Natural killer cell (primary cell): ENCODE results near the gene SLC22A23. TPM values are rescaled to one million over a fixed set of nuclear protein-coding genes. Genes with fewer than 3 reads are reported as not detected.

ENCODE experiments used
- ATAC-seq, 3 donors: fragments of 150-1000 bp in 2 of 3; fragments of 200-7000 bp in 1 of 3; cut with Tn5 transposase; 1 replicate in 1 of 3; 2 replicates in 2 of 3; pipeline ENCODE4 v1.10.0; 2021; ENCODE audit warnings: mild to moderate bottlenecking in 2 of 3, moderate library complexity in 2 of 3
- DNase-seq, 2 donors: peaks; one replicate each; pipeline versions ENCODE4 v3.0.0 to v3.0.0-alpha.2; 2013 to 2021; ENCODE audit warnings: mixed read lengths in 1 of 2
- H3K27ac ChIP-seq: one replicate; pipeline ENCODE4 v1.5.1; 2013; ENCODE audit warnings: mild to moderate bottlenecking, low read length
- H3K27me3 ChIP-seq: one replicate; pipeline ENCODE4 v1.6.1; 2013; ENCODE audit warnings: low read length; ENCODE audit not compliant: control insufficient read depth, insufficient read depth
- H3K36me3 ChIP-seq: one replicate; pipeline ENCODE4 v1.6.1; 2013; ENCODE audit warnings: low read length; ENCODE audit not compliant: control insufficient read depth, insufficient read depth
- H3K4me1 ChIP-seq: one replicate; pipeline ENCODE4 v1.6.1; 2013; ENCODE audit warnings: low read length; ENCODE audit not compliant: control insufficient read depth, insufficient read depth
- H3K4me3 ChIP-seq: one replicate; pipeline ENCODE4 v1.5.1; 2013; ENCODE audit warnings: low read length
- H3K9me3 ChIP-seq: one replicate; pipeline ENCODE4 v1.6.1; 2013; ENCODE audit warnings: low read length; ENCODE audit not compliant: control insufficient read depth, insufficient read depth
- H3K27ac Mint-ChIP-seq, 2 donors: one replicate each; pipeline ENCODE4 v1.8.0; 2022; ENCODE audit warnings: mild to moderate bottlenecking in 2 of 2, mixed read lengths in 2 of 2, moderate library complexity in 1 of 2
- H3K27me3 Mint-ChIP-seq, 2 donors: one replicate each; pipeline ENCODE4 v1.8.0; 2022; ENCODE audit warnings: low read depth in 2 of 2, mixed read lengths in 2 of 2
- H3K36me3 Mint-ChIP-seq: one replicate; pipeline ENCODE4 v1.8.0; 2022; ENCODE audit warnings: mixed read lengths
- H3K4me1 Mint-ChIP-seq, 2 donors: one replicate each; pipeline ENCODE4 v1.8.0; 2022; ENCODE audit warnings: mixed read lengths in 2 of 2
- H3K4me3 Mint-ChIP-seq: one replicate; pipeline ENCODE4 v1.8.0; 2022; ENCODE audit warnings: mild to moderate bottlenecking, moderate library complexity, mixed read lengths
- H3K9me3 Mint-ChIP-seq, 2 donors: one replicate each; pipeline ENCODE4 v1.8.0; 2022; ENCODE audit warnings: mixed read lengths in 2 of 2
- WGBS: methylation state at CpG from one replicate; pipeline ENCODE4 v1.1.7; 2013; ENCODE audit warnings: missing lambda C conversion rate; ENCODE audit not compliant: insufficient coverage; 5-methylcytosine and 5-hydroxymethylcytosine counted together
- intact Hi-C: fragments of 100-400 bp; cut with micrococcal nuclease; formaldehyde crosslinking; loops from one replicate; pipeline ENCODE4 v1.14.2; 2022
- total RNA-seq, 4 donors: library from RNA; stranded (reverse); fragments of 120-200 nt in 1 of 4; gene quantifications; one replicate each; pipeline versions ENCODE4 v1.2.3 to v1.2.4, GENCODE V29; 2013 to 2022
- TF ChIP-seq, protein P1 (sequence below): fragments of 200-600 bp; IDR thresholded peaks from one replicate; pipeline ENCODE4 v1.8.0; 2022; ENCODE audit warnings: antibody characterized with exemption

The SLC22A23 gene
- total RNA-seq, 3 donors from 2014 or later (not counting 1 experiment from before 2014, with no cell fraction given), result 0.24 to 0.79 (median 0.38) TPM

DNA sequence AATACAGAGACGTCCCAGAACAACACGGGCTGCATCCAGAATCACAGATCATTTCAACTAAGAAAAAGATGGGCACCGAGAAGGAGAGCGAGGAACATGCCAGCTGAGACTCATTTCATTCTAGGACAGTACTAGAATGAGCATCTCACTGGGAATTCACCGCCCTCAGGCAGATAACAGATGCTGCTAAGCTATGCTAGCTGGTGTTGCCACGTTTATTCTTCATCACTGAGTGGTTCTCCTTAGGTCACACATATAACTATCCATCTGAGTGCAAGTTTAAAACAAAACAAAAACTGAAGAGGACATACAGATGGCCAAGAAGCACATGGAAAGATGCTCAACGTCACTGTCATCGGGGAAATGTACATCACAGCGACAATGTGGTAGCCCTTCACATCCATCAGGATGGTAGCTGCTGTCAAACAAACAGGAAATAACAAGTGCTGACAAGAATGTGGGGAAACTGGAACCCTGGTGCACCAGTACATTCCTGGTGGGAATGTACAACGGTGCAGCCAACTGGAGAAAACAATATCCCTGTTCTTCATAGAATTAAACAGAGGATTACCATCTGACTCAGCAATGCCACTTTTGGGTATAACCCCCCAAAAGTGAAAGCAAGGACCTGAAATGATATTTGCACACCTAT is 97.6 kb downstream of the SLC22A23 start:
- Mint-ChIP-seq H3K4me3 (no peak overlapping the region), H3K9me3 (no peaks in the 10 kb centered on the region), H3K27me3 (peaks cover 0 to 3% of the 10 kb centered on the region in 2 donors), H3K27ac (no peak overlapping the region), H3K4me1 (peaks cover 15 to 18% of the 10 kb centered on the region in 2 donors), H3K36me3 (no peaks in the 10 kb centered on the region)
- no peaks in the 10 kb centered on the region for H3K36me3 ChIP-seq
- H3K27ac ChIP-seq, result no peak overlapping the region
- no peaks in the 10 kb centered on the region for H3K27me3 ChIP-seq
- H3K4me1 ChIP-seq, result peaks cover 16% of the 10 kb centered on the region
- 89% methylated on average over 10 of the region's 10 CpGs for WGBS
- H3K9me3 ChIP-seq, result no peaks in the 10 kb centered on the region
- no peak for DNase-seq
- no peak overlapping the region for H3K4me3 ChIP-seq
- ATAC-seq, result no peak
- intact Hi-C loops, result no loop called here
- TF ChIP-seq, protein P1, sequence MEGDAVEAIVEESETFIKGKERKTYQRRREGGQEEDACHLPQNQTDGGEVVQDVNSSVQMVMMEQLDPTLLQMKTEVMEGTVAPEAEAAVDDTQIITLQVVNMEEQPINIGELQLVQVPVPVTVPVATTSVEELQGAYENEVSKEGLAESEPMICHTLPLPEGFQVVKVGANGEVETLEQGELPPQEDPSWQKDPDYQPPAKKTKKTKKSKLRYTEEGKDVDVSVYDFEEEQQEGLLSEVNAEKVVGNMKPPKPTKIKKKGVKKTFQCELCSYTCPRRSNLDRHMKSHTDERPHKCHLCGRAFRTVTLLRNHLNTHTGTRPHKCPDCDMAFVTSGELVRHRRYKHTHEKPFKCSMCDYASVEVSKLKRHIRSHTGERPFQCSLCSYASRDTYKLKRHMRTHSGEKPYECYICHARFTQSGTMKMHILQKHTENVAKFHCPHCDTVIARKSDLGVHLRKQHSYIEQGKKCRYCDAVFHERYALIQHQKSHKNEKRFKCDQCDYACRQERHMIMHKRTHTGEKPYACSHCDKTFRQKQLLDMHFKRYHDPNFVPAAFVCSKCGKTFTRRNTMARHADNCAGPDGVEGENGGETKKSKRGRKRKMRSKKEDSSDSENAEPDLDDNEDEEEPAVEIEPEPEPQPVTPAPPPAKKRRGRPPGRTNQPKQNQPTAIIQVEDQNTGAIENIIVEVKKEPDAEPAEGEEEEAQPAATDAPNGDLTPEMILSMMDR, result no peak

DNA sequence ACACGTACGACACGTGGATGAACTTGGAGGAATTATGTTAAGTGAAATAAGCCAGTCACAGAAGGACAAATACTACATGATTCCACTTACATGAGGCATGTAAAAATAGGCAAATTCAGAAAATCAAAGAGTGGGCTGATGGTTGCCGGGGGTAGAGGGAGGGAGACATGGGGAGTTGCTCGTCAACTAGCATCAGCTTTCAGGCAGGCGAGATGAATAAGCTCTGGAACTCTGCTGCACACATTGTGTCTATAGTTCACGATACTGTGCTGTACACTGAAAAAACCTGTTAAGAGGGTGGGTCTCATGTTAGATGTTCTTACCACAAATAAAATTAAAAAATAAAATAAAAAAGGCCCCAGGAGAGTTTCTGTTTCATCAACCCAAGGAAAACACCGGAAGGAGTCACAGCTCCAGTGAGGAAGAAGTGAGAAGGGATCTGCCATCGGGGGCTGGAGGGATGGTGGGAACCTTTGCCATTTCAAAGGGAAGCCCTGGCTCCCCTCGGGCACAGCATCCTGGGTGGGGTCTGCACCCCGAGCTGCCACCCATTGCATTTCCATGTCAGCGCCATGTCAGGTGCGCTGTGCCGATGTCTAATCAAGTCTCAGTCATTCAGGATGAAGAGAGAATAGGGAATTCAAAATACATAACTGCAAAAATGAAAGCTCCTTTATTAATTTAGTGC is 98.3 kb downstream of the SLC22A23 start:
- H3K4me1 ChIP-seq, result peaks cover 16% of the 10 kb centered on the region
- TF ChIP-seq, protein P1, result no peak
- H3K4me3 ChIP-seq, result no peak overlapping the region
- Mint-ChIP-seq H3K4me1 (peaks cover 15 to 18% of the 10 kb centered on the region in 2 donors), H3K4me3 (no peak overlapping the region), H3K27me3 (peaks cover 0 to 5% of the 10 kb centered on the region in 2 donors), H3K27ac (no peak overlapping the region), H3K36me3 (no peaks in the 10 kb centered on the region), H3K9me3 (no peaks in the 10 kb centered on the region)
- WGBS, result 93% methylated on average over 13 of the region's 14 CpGs
- no peak overlapping the region for H3K27ac ChIP-seq
- intact Hi-C loops, result no loop called here
- no peaks in the 10 kb centered on the region for H3K9me3 ChIP-seq
- ATAC-seq (no peak), DNase-seq (no peak)
- H3K36me3 ChIP-seq, result no peaks in the 10 kb centered on the region
- no peaks in the 10 kb centered on the region for H3K27me3 ChIP-seq

DNA sequence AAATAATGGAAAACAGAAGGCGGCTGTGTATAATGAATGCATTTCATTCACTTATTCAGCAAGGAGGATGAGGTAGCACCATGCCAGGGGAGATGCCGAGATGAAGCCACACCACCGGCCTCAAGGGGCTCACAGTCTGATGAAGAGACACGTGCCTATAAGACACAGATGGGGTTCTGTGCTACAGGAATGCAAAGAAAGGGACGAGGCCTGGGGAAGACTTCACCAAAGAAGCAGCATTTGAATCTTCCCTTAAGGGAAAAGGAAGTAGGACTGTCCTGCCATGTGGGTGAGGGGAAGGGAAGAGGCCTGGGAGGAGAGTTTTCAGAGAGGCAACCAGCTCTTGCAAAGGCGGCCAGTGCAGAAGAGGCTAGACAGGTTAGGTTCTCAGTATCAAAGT is 99.2 kb downstream of the SLC22A23 start:
- 92% methylated on average over 6 of the region's 6 CpGs for WGBS
- H3K4me3 Mint-ChIP-seq, result peak overlapping the region; percentile 35
- peaks cover 16% of the 10 kb centered on the region for H3K4me1 ChIP-seq
- H3K36me3 ChIP-seq, result no peaks in the 10 kb centered on the region
- peaks cover 15 to 18% of the 10 kb centered on the region in 2 donors for H3K4me1 Mint-ChIP-seq
- H3K9me3 Mint-ChIP-seq, result no peaks in the 10 kb centered on the region
- TF ChIP-seq, protein P1, result no peak
- no peaks in the 10 kb centered on the region for H3K27me3 ChIP-seq
- H3K27me3 Mint-ChIP-seq, result peaks cover 0 to 5% of the 10 kb centered on the region in 2 donors
- no peaks in the 10 kb centered on the region for H3K9me3 ChIP-seq
- ATAC-seq (no peak), DNase-seq (no peak)
- H3K27ac Mint-ChIP-seq, result no peak overlapping the region
- H3K4me3 ChIP-seq, result no peak overlapping the region
- H3K27ac ChIP-seq, result no peak overlapping the region
- H3K36me3 Mint-ChIP-seq, result no peaks in the 10 kb centered on the region
- intact Hi-C loops, result no loop called here
